ENCODE measurements around the gene RANBP6.

The RANBP6 gene

DNA sequence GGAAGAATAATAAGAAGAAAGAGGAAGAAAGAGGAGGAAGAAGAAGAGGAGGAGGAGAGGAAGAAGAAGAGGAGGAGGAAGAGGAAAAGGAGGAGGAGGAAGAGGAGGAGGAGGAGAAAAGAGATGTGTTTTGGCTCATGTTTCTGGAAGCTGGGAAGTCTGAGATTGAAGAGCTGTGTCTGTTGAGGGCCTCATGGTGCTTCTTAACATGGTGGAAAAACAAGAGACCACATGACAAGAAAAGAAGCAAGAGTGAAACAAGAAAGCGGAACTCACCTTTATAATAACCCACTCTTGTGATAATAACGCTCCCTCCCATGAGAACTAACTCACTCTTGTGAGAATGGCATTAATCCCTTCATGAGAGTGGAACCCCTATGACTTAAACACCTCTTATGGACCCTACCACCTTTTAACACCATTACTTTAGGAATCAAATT is 36.1 kb upstream of the RANBP6 start:
- in situ Hi-C loops (cut with MboI; ENCODE audit: low pct_unique_long_range_greater_than_20kb, low sequenced_read_pairs, unreplicated experiment), result loop anchor here (10.0 kb wide), 2 partner anchors 167 to 253 kb away; no protein-coding TSS in a partner anchor
- peak; percentile 24 for DNase-seq (ENCODE audit: low spot score)
- TF ChIP-seq, protein P1, sequence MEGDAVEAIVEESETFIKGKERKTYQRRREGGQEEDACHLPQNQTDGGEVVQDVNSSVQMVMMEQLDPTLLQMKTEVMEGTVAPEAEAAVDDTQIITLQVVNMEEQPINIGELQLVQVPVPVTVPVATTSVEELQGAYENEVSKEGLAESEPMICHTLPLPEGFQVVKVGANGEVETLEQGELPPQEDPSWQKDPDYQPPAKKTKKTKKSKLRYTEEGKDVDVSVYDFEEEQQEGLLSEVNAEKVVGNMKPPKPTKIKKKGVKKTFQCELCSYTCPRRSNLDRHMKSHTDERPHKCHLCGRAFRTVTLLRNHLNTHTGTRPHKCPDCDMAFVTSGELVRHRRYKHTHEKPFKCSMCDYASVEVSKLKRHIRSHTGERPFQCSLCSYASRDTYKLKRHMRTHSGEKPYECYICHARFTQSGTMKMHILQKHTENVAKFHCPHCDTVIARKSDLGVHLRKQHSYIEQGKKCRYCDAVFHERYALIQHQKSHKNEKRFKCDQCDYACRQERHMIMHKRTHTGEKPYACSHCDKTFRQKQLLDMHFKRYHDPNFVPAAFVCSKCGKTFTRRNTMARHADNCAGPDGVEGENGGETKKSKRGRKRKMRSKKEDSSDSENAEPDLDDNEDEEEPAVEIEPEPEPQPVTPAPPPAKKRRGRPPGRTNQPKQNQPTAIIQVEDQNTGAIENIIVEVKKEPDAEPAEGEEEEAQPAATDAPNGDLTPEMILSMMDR (IDR thresholded peaks at IDR 0.05; ENCODE audit: extremely low read depth, insufficient read depth, missing control alignments), result no peak

DNA sequence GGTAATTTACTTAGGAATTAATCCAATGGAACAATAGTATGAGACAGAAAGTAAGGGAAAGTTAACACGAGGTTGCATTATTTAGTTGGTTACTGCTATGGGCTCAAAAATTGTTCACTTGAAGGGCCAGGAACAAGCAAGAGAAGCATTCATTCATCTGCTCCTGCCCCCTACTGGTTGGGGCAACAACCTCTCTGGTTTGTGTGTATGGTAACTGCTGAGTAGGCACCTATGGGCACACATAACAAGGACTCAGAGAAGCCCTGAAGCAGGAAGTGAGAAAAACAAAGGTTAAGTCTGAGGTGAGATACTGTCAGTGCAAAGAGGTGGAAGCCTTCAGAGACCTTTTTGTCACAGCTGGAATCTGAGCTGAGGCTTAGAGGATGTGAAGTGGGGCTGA is 34.4 kb upstream of the RANBP6 start:
- TF ChIP-seq, protein P1 (IDR thresholded peaks at IDR 0.05; ENCODE audit: extremely low read depth, insufficient read depth, missing control alignments), result peak; percentile 56
- DNase-seq (ENCODE audit: low spot score), result peak; percentile 32
- in situ Hi-C loops (cut with MboI; ENCODE audit: low pct_unique_long_range_greater_than_20kb, low sequenced_read_pairs, unreplicated experiment), result loop anchor here (10.0 kb wide), 2 partner anchors 165 to 255 kb away; no protein-coding TSS in a partner anchor

DNA sequence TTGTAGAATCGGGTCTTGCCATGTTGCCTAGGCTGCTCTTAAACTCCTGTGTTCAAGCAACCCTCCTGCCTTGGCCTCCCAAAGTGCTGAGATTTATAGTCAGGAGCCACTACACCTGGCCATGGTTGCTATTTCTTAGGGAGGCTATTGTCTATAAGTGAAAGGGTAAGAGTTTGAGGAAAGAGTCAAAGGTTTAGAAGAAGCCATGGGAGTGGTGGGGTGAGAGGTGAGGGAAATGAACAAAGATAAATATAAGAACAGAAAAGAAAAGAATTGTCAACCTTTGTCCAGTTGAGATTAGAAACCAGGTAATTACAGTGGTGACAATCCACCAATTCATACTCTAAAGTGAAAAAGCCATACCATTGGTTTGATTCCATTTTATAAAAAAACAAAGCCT is 32.6 kb upstream of the RANBP6 start:
- TF ChIP-seq, protein P1 (IDR thresholded peaks at IDR 0.05; ENCODE audit: extremely low read depth, insufficient read depth, missing control alignments), result no peak
- no peak for DNase-seq (ENCODE audit: low spot score)
- in situ Hi-C loops (cut with MboI; ENCODE audit: low pct_unique_long_range_greater_than_20kb, low sequenced_read_pairs, unreplicated experiment), result no loop called here

DNA sequence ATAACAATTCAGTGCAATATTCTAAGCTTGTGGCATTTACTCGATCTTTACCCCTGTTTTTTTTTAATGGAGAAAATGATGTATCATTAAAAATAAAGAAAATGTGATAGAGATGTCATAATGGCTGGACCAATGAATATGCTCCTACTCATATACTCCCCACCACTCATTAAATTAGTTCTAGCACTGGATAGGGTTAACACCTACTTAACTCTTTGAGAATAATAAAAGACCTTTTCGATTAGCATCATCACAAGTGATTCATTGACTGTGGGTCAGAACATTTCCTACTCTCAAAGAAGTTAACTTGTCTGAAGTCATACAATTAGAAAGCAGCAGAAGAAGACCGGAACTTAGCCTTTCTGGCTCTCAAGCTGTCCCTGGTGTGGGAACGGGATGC is 31.6 kb upstream of the RANBP6 start:
- in situ Hi-C loops (cut with MboI; ENCODE audit: low pct_unique_long_range_greater_than_20kb, low sequenced_read_pairs, unreplicated experiment), result no loop called here
- no peak for DNase-seq (ENCODE audit: low spot score)
- TF ChIP-seq, protein P1 (IDR thresholded peaks at IDR 0.05; ENCODE audit: extremely low read depth, insufficient read depth, missing control alignments), result no peak

DNA sequence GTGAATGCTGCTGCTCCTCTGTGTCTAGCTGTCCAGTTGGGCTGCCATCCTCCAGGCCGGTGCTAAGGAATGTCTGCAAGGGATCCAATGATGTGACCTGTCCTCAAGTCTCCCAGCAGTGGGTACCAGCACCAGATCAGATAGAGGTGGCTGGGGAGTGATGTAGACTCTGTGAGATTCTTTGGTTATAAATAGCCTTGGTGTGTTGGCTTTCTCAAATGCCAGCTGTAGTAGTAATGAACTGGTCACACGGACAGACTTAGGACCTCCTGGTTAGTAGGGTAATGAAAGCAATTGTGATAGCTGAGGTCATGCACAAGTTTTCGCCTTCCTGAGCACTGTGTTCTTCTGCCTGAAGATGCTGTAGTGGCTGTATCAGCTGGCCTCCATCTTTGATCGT is 29.9 kb upstream of the RANBP6 start:
- TF ChIP-seq, protein P1 (IDR thresholded peaks at IDR 0.05; ENCODE audit: extremely low read depth, insufficient read depth, missing control alignments), result no peak
- DNase-seq (ENCODE audit: low spot score), result no peak
- in situ Hi-C loops (cut with MboI; ENCODE audit: low pct_unique_long_range_greater_than_20kb, low sequenced_read_pairs, unreplicated experiment), result no loop called here

DNA sequence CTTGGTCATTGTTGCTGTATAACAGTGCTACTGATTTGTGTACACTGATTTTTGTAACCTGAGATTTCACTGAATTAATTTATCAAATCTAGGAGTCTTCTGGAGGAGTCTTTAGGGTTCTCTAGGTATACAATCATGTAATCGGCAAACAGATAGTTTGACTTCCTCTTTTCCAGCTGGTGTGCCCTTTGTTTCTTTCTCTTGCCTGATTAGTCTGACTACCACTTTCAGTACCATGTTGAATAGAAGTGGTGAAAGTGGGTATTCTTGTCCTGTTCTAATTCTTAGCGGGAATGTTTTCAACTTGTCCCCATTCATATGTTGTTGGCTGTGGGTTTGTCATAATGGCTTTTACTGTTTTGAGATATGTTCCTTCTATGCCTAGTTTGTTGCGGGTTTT is 24.7 kb upstream of the RANBP6 start:
- in situ Hi-C loops (cut with MboI; ENCODE audit: low pct_unique_long_range_greater_than_20kb, low sequenced_read_pairs, unreplicated experiment), result no loop called here
- DNase-seq (ENCODE audit: low spot score), result no peak
- TF ChIP-seq, protein P1 (IDR thresholded peaks at IDR 0.05; ENCODE audit: extremely low read depth, insufficient read depth, missing control alignments), result no peak

DNA sequence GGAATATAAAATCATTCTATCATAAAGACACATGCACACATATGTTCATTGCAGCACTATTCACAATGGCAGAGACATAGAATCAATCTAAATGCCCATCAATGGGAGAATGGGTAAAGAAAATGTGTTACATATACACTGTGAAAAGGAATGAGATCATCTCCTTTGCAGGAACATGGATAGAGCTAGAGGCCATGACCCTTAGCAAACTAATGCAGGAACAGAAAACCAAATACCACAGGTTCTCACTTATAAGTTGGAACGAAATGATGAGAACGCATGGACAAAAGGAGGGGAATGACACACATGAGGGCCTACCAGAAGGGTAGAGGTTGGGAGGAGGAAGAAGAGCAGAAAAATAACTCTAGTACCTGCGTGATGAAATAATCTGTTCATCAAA is 21.0 kb upstream of the RANBP6 start:
- TF ChIP-seq, protein P1 (IDR thresholded peaks at IDR 0.05; ENCODE audit: extremely low read depth, insufficient read depth, missing control alignments), result no peak
- no peak for DNase-seq (ENCODE audit: low spot score)
- in situ Hi-C loops (cut with MboI; ENCODE audit: low pct_unique_long_range_greater_than_20kb, low sequenced_read_pairs, unreplicated experiment), result no loop called here
